Naive thymus-derived CD4-positive, alpha-beta T cell (primary cell): Measurements from ENCODE around the gene CLDN18. TPM values are rescaled to one million over a fixed set of nuclear protein-coding genes. Genes with fewer than 3 reads are reported as not detected.
A peak's percentile ranks its signal among the peaks of the same experiment; 100 is the strongest.

Experiments used
- ATAC-seq: fragments of 150-1000 bp; cut with Tn5 transposase; 2 replicates; pipeline ENCODE4 v1.10.0; 2021; ENCODE audit warnings: mild to moderate bottlenecking, moderate library complexity
- CTCF ChIA-PET: fragments of 350-600 bp; sonication (Branson Sonifier 250); formaldehyde crosslinking; loops from one replicate; lab custom pipeline; 2021; ENCODE audit warnings: antibody characterized with exemption; lab: Charles Lee
- POLR2A ChIA-PET: fragments of 350-600 bp; sonication (Branson Sonifier 250); formaldehyde crosslinking; loops from one replicate; lab custom pipeline; 2021; ENCODE audit warnings: antibody characterized with exemption, inconsistent platforms; lab: Charles Lee
- DNase-seq, 9 donors: peaks; one replicate each; pipeline versions ENCODE4 v3.0.0 to v3.0.0-alpha.2; 2020 to 2022; ENCODE audit warnings: mixed read lengths in 1 of 9
- H3K27ac ChIP-seq: one replicate; pipeline ENCODE4 v1.7.0; 2013; ENCODE audit warnings: mild to moderate bottlenecking, low read depth, low read length, moderate library complexity
- H3K27me3 ChIP-seq, 2 donors: one replicate each; pipeline ENCODE4 v1.7.0; 2013; ENCODE audit warnings: low read length in 2 of 2, mild to moderate bottlenecking in 2 of 2, moderate library complexity in 2 of 2; ENCODE audit not compliant: control insufficient read depth in 2 of 2, insufficient read depth in 2 of 2
- H3K36me3 ChIP-seq, 3 experiments: 1 replicate in 2 of 3; 2 replicates in 1 of 3; pipeline ENCODE4 v1.7.0; 2013; ENCODE audit warnings: low read length in 3 of 3, mild to moderate bottlenecking in 3 of 3, moderate library complexity in 1 of 3; ENCODE audit not compliant: insufficient read depth in 3 of 3, control insufficient read depth in 2 of 3
- H3K4me1 ChIP-seq, 2 donors: one replicate each; pipeline ENCODE4 v1.7.0; 2013; ENCODE audit warnings: low read length in 2 of 2, mild to moderate bottlenecking in 2 of 2, moderate library complexity in 1 of 2; ENCODE audit not compliant: control insufficient read depth in 2 of 2, insufficient read depth in 2 of 2
- H3K4me3 ChIP-seq: 2 replicates; pipeline ENCODE4 v1.7.0; 2013; ENCODE audit warnings: mild to moderate bottlenecking, low read length
- H3K9me3 ChIP-seq, 3 experiments: 1 replicate in 2 of 3; 2 replicates in 1 of 3; pipeline ENCODE4 v1.7.0; 2013; ENCODE audit warnings: low read length in 3 of 3; ENCODE audit not compliant: control insufficient read depth in 2 of 3
- H3K27ac Mint-ChIP-seq, 9 donors: one replicate each; pipeline ENCODE4 v1.8.0; 2020 to 2022; ENCODE audit warnings: mixed read lengths in 9 of 9, mild to moderate bottlenecking in 8 of 9, moderate library complexity in 5 of 9, inconsistent platforms in 2 of 9
- H3K27me3 Mint-ChIP-seq, 5 donors: one replicate each; pipeline ENCODE4 v1.8.0; 2021 to 2022; ENCODE audit warnings: mixed read lengths in 5 of 5, mild to moderate bottlenecking in 1 of 5
- H3K36me3 Mint-ChIP-seq, 5 donors: one replicate each; pipeline ENCODE4 v1.8.0; 2020 to 2022; ENCODE audit warnings: mixed read lengths in 5 of 5, mild to moderate bottlenecking in 3 of 5, inconsistent platforms in 1 of 5
- H3K4me1 Mint-ChIP-seq, 7 donors: one replicate each; pipeline ENCODE4 v1.8.0; 2020 to 2022; ENCODE audit warnings: mixed read lengths in 7 of 7, mild to moderate bottlenecking in 3 of 7, inconsistent platforms in 1 of 7
- H3K4me3 Mint-ChIP-seq, 10 donors: one replicate each; pipeline ENCODE4 v1.8.0; 2020 to 2022; ENCODE audit warnings: mild to moderate bottlenecking in 10 of 10, mixed read lengths in 10 of 10, moderate library complexity in 6 of 10, inconsistent platforms in 2 of 10
- H3K9me3 Mint-ChIP-seq, 11 donors: one replicate each; pipeline ENCODE4 v1.8.0; 2020 to 2022; ENCODE audit warnings: mixed read lengths in 11 of 11, mild to moderate bottlenecking in 4 of 11, inconsistent platforms in 1 of 11, moderate library complexity in 1 of 11
- intact Hi-C, 2 donors: fragments of 100-400 bp; cut with micrococcal nuclease; formaldehyde crosslinking; loops; one replicate each; pipeline ENCODE4 v1.15.1; 2023
- polyA plus RNA-seq, 2 donors: library from polyadenylated mRNA; unstranded; fragments of 300-500 nt; fragmentation: Illumina TruSeq; gene quantifications; one replicate each; pipeline ENCODE4 v1.2.3, GENCODE V29; 2021
- total RNA-seq, 6 experiments: library from RNA in 5 of 6; stranded (reverse) in 5 of 6; gene quantifications; 1 replicate in 5 of 6; 2 replicates in 1 of 6; pipeline ENCODE4 v1.2.3 and lab custom pipeline; 2021 to 2026

CLDN18 gene
- total and polyA plus RNA-seq, 7 experiments from 2014 or later = not detected

DNA sequence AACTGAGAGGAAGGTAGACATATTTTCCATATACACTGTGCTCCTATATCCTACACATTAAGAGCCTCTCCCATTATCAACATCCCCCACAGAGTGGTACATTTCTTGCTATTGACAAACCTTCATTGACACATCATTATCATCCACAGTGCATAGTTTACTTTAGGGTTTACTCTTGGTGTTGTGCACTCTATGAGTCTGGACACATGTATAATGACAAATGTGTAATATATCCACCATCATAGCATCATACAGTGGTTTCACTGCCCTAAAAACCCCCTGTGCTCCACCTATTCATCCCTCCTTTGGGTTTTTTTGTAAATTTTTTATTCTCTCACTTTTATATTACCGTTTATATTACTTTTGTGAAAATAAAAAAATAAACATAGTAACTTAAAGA, 22.2 kb upstream of the CLDN18 start:
- no peak for ATAC-seq
- no peaks in the 10 kb centered on the region for H3K27me3 ChIP-seq
- no peaks in the 10 kb centered on the region for H3K4me1 ChIP-seq
- no peaks in the 10 kb centered on the region for H3K36me3 Mint-ChIP-seq
- ChIA-PET CTCF (no interaction called here), POLR2A (no interaction called here)
- H3K4me3 Mint-ChIP-seq = no peak overlapping the region
- no peaks in the 10 kb centered on the region for H3K36me3 ChIP-seq
- H3K9me3 ChIP-seq = no peaks in the 10 kb centered on the region
- peaks cover 0 to 5% (median 0%) of the 10 kb centered on the region in 11 donors for H3K9me3 Mint-ChIP-seq
- no peaks in the 10 kb centered on the region for H3K4me1 Mint-ChIP-seq
- peaks cover 0 to 8% (median under 1%) of the 10 kb centered on the region in 5 donors for H3K27me3 Mint-ChIP-seq
- H3K27ac ChIP-seq = no peak overlapping the region
- no peak overlapping the region for H3K27ac Mint-ChIP-seq
- no peak for DNase-seq
- intact Hi-C loops = no loop called here
- no peak overlapping the region for H3K4me3 ChIP-seq

- H3K9me3 ChIP-seq = no peaks in the 10 kb centered on the region
- H3K4me3 ChIP-seq = no peak overlapping the region
- H3K4me3 Mint-ChIP-seq = no peak overlapping the region
- no peaks in the 10 kb centered on the region for H3K4me1 ChIP-seq
- H3K9me3 Mint-ChIP-seq = peaks cover 0 to 5% (median 0%) of the 10 kb centered on the region in 11 donors
- no peaks in the 10 kb centered on the region for H3K36me3 Mint-ChIP-seq
- H3K36me3 ChIP-seq = no peaks in the 10 kb centered on the region
- ATAC-seq (no peak), DNase-seq (no peak)
- peaks cover 0 to 7% (median 0%) of the 10 kb centered on the region in 5 donors for H3K27me3 Mint-ChIP-seq
- no peak overlapping the region for H3K27ac Mint-ChIP-seq
- CTCF ChIA-PET = no interaction called here
- H3K27ac ChIP-seq = no peak overlapping the region
- H3K4me1 Mint-ChIP-seq = no peaks in the 10 kb centered on the region
- no peaks in the 10 kb centered on the region for H3K27me3 ChIP-seq
- intact Hi-C loops = no loop called here
- POLR2A ChIA-PET = no interaction called here
Measured at GRCh38 chr3:137988152-137988551, 21.8 kb upstream of the CLDN18 start.

DNA sequence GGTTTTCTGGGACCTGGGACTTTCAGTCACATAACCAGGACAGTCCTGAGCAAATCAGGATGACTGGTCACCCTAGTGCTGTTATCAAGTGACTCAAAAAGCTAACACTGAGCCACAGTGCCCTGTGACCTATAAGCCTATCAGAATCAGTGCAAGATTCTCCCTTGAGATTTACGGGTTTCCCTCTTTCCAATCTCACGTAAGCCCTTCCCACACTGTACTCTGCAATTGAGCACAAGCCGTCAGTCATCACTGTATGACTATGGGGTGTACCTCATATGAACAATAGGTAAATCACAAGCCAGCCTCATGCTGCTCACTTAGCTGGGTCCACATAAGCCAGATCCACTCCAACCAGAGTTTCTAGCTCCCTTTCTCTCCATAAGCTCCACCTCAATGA, 21.0 kb upstream of the CLDN18 start:
- Histone ChIP-seq H3K4me3 (no peak overlapping the region), H3K4me1 (no peaks in the 10 kb centered on the region), H3K9me3 (no peaks in the 10 kb centered on the region), H3K27me3 (no peaks in the 10 kb centered on the region), H3K27ac (no peak overlapping the region), H3K36me3 (no peaks in the 10 kb centered on the region)
- ATAC-seq (peak; percentile 16), DNase-seq (no peak)
- POLR2A ChIA-PET = no interaction called here
- CTCF ChIA-PET = no interaction called here
- H3K27me3 Mint-ChIP-seq = peaks cover 0 to 8% (median 2%) of the 10 kb centered on the region in 5 donors
- H3K27ac Mint-ChIP-seq = no peak overlapping the region
- no peaks in the 10 kb centered on the region for H3K36me3 Mint-ChIP-seq
- intact Hi-C loops = no loop called here
- H3K9me3 Mint-ChIP-seq = peaks cover 0 to 8% (median 3%) of the 10 kb centered on the region in 11 donors
- no peaks in the 10 kb centered on the region for H3K4me1 Mint-ChIP-seq
- H3K4me3 Mint-ChIP-seq = no peak overlapping the region

- no peak for ATAC-seq
Measured at GRCh38 chr3:137990427-137990826, 19.5 kb upstream of the CLDN18 start.

GRCh38 chr3:137992592-137992991, 17.4 kb upstream of the CLDN18 start:
- peaks cover 0 to 3% (median 0%) of the 10 kb centered on the region in 5 donors for H3K36me3 Mint-ChIP-seq
- no peaks in the 10 kb centered on the region for H3K9me3 ChIP-seq
- no peaks in the 10 kb centered on the region for H3K27me3 ChIP-seq
- H3K27ac ChIP-seq = no peak overlapping the region
- H3K36me3 ChIP-seq = no peaks in the 10 kb centered on the region
- no peak for DNase-seq
- H3K4me1 ChIP-seq = no peaks in the 10 kb centered on the region
- H3K27ac Mint-ChIP-seq = no peak overlapping the region
- intact Hi-C loops = no loop called here
- no peaks in the 10 kb centered on the region for H3K4me1 Mint-ChIP-seq
- CTCF ChIA-PET = no interaction called here
- peaks cover 4 to 22% (median 17%) of the 10 kb centered on the region in 5 donors for H3K27me3 Mint-ChIP-seq
- H3K9me3 Mint-ChIP-seq = peaks cover 0 to 27% (median 12%) of the 10 kb centered on the region in 11 donors
- no peak overlapping the region for H3K4me3 Mint-ChIP-seq
- no peak overlapping the region for H3K4me3 ChIP-seq
- ATAC-seq = no peak
- POLR2A ChIA-PET = no interaction called here

More at GRCh38 chr3:137990427-137990826, 19.5 kb upstream of the CLDN18 start:
- intact Hi-C loops = no loop called here
- H3K27me3 Mint-ChIP-seq = peaks cover 2 to 14% (median 11%) of the 10 kb centered on the region in 5 donors
- Histone ChIP-seq H3K4me1 (no peaks in the 10 kb centered on the region), H3K4me3 (no peak overlapping the region), H3K36me3 (no peaks in the 10 kb centered on the region), H3K9me3 (no peaks in the 10 kb centered on the region), H3K27me3 (no peaks in the 10 kb centered on the region), H3K27ac (no peak overlapping the region)
- no peaks in the 10 kb centered on the region for H3K4me1 Mint-ChIP-seq
- H3K9me3 Mint-ChIP-seq = peaks cover 0 to 22% (median 10%) of the 10 kb centered on the region in 11 donors
- peaks cover 0 to 3% (median 0%) of the 10 kb centered on the region in 5 donors for H3K36me3 Mint-ChIP-seq
- ChIA-PET POLR2A (no interaction called here), CTCF (no interaction called here)
- no peak overlapping the region for H3K4me3 Mint-ChIP-seq
- no peak overlapping the region for H3K27ac Mint-ChIP-seq
- DNase-seq = no peak

- POLR2A ChIA-PET = no interaction called here
- no peaks in the 10 kb centered on the region for H3K9me3 ChIP-seq
- Mint-ChIP-seq H3K36me3 (peaks cover 0 to 3% (median 0%) of the 10 kb centered on the region in 5 donors), H3K9me3 (peaks cover 0 to 25% (median 12%) of the 10 kb centered on the region in 11 donors), H3K27me3 (peaks cover 4 to 34% (median 27%) of the 10 kb centered on the region in 5 donors), H3K4me3 (no peak overlapping the region), H3K27ac (no peak overlapping the region), H3K4me1 (no peaks in the 10 kb centered on the region)
- ATAC-seq (no peak), DNase-seq (no peak)
- no peaks in the 10 kb centered on the region for H3K4me1 ChIP-seq
- H3K36me3 ChIP-seq = no peaks in the 10 kb centered on the region
- no peak overlapping the region for H3K4me3 ChIP-seq
- intact Hi-C loops = no loop called here
- CTCF ChIA-PET = no interaction called here
- peaks cover 0 to 3% of the 10 kb centered on the region in 2 donors for H3K27me3 ChIP-seq
- H3K27ac ChIP-seq = no peak overlapping the region
Measured at GRCh38 chr3:137998121-137999042, 11.6 kb upstream of the CLDN18 start.
